Liver (tissue), 3 donors: Measurements from ENCODE around the gene CMIP.
A peak's percentile ranks its signal among the peaks of the same experiment; 100 is the strongest.

Experiments used
- CTCF ChIP-seq: fragments of 150-350 bp; IDR thresholded peaks from 2 replicates; pipeline ENCODE4 v1.5.1; 2017; ENCODE audit warnings: improper control_type of control experiment, low read depth, low read length; ENCODE audit not compliant: missing input control
- FOXA1 ChIP-seq: IDR thresholded peaks from 2 replicates; pipeline ENCODE4 v1.6.1; 2016; ENCODE audit warnings: antibody characterized with exemption
- MAX ChIP-seq: IDR thresholded peaks from 2 replicates; pipeline ENCODE4 v1.6.1; 2016; ENCODE audit warnings: antibody characterized with exemption
- NR2F2 ChIP-seq: IDR thresholded peaks from 2 replicates; pipeline ENCODE4 v1.6.1; 2016; ENCODE audit warnings: antibody characterized with exemption
- RAD21 ChIP-seq, 2 donors: IDR thresholded peaks; 2 replicates each; pipeline ENCODE4 v1.6.1; 2016; ENCODE audit warnings: antibody characterized with exemption in 2 of 2, mild to moderate bottlenecking in 2 of 2
- SP1 ChIP-seq: IDR thresholded peaks from 2 replicates; pipeline ENCODE4 v1.6.1; 2018; ENCODE audit warnings: antibody characterized with exemption, mild to moderate bottlenecking
- TAF1 ChIP-seq: conservative IDR thresholded peaks from 2 replicates; pipeline ENCODE4 v1.6.1; 2016; ENCODE audit warnings: antibody characterized with exemption, mild to moderate bottlenecking
- YY1 ChIP-seq: IDR thresholded peaks from 2 replicates; pipeline ENCODE4 v1.6.1; 2016; ENCODE audit warnings: antibody characterized with exemption, mild to moderate bottlenecking
- donor health status: healthy.
- donor health status: healthy.

GRCh38 chr16:81483064-81483969, 38.7 kb downstream of the CMIP start:
- no peak for TF ChIP-seq CTCF
- TF ChIP-seq YY1, result no peak
- TF ChIP-seq TAF1, result no peak
- TF ChIP-seq MAX, result peak; percentile 39
- TF ChIP-seq FOXA1, result no peak
- peak; percentile 37 to 44 for TF ChIP-seq RAD21 (IDR thresholded peaks at IDR 0.05)
- no peak for TF ChIP-seq SP1
- no peak for TF ChIP-seq NR2F2
